Type B pancreatic cell (in vitro differentiated cells): ENCODE data around the gene CTNNA3. TPM values are rescaled to one million over a fixed set of nuclear protein-coding genes. Genes with fewer than 3 reads are reported as not detected.
"Not testable (repeated sequence)": the region's sequence is repeated elsewhere in the genome, so short reads cannot be mapped to it uniquely, and the experiment has no call there.

ENCODE experiments used
- DNase-seq: peaks from one replicate; pipeline ENCODE4 v3.0.0; 2021; ENCODE audit warnings: mixed read lengths; ENCODE audit not compliant: unreplicated experiment; ENCODE audit errors: extremely low spot score
- H3K27ac Mint-ChIP-seq: 2 replicates; pipeline ENCODE4 v1.8.0; 2021; ENCODE audit warnings: mild to moderate bottlenecking, mixed read lengths
- H3K27me3 Mint-ChIP-seq: 2 replicates; pipeline ENCODE4 v1.8.0; 2021; ENCODE audit warnings: mixed read lengths
- H3K36me3 Mint-ChIP-seq: 2 replicates; pipeline ENCODE4 v1.8.0; 2021; ENCODE audit warnings: mixed read lengths
- H3K4me1 Mint-ChIP-seq: one replicate; pipeline ENCODE4 v1.8.0; 2021; ENCODE audit warnings: mixed read lengths; ENCODE audit not compliant: unreplicated experiment
- H3K4me3 Mint-ChIP-seq: 2 replicates; pipeline ENCODE4 v1.8.0; 2021; ENCODE audit warnings: mild to moderate bottlenecking, mixed read lengths
- H3K9me3 Mint-ChIP-seq: 2 replicates; pipeline ENCODE4 v1.8.0; 2021; ENCODE audit warnings: mixed read lengths
- total RNA-seq: library from RNA; stranded (reverse); gene quantifications from 2 replicates; pipeline ENCODE4 v1.2.1, GENCODE V29; 2021; ENCODE audit warnings: low replicate concordance
- TF ChIP-seq, protein P1 (sequence below): fragments of 200-600 bp; sonication (generic); conservative IDR thresholded peaks from 2 replicates; pipeline ENCODE4 v1.5.0; 2021; ENCODE audit warnings: antibody characterized with exemption, mild to moderate bottlenecking

Gene CTNNA3
- total RNA-seq, 1 donor from 2014 or later, result 2.6 TPM

DNA sequence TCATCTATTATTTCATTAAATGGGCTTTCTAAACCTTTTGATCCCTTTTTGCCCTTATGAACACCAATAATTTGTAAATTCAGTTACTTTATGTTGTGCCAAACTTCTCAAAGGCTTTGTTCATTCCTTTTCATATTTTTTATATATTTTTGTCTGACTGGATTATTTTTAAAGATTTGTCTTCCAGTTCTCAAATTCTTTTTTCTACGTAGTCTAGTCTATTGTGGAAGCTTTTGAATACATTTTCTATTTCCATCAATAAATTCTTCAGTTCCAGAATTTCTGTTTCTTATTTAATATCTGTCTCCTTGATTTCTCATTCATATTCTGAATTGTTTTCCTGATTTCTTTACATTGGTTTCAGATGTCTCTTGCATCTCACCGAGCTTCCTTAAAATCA lies 108.2 kb downstream of the CTNNA3 start:
- H3K4me1 Mint-ChIP-seq, result no peaks in the 10 kb centered on the region
- no peak for DNase-seq
- TF ChIP-seq, protein P1, sequence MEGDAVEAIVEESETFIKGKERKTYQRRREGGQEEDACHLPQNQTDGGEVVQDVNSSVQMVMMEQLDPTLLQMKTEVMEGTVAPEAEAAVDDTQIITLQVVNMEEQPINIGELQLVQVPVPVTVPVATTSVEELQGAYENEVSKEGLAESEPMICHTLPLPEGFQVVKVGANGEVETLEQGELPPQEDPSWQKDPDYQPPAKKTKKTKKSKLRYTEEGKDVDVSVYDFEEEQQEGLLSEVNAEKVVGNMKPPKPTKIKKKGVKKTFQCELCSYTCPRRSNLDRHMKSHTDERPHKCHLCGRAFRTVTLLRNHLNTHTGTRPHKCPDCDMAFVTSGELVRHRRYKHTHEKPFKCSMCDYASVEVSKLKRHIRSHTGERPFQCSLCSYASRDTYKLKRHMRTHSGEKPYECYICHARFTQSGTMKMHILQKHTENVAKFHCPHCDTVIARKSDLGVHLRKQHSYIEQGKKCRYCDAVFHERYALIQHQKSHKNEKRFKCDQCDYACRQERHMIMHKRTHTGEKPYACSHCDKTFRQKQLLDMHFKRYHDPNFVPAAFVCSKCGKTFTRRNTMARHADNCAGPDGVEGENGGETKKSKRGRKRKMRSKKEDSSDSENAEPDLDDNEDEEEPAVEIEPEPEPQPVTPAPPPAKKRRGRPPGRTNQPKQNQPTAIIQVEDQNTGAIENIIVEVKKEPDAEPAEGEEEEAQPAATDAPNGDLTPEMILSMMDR, result no peak
- peaks cover 17% of the 10 kb centered on the region for H3K9me3 Mint-ChIP-seq
- H3K4me3 Mint-ChIP-seq, result no peak overlapping the region
- H3K36me3 Mint-ChIP-seq, result no peaks in the 10 kb centered on the region
- no peaks in the 10 kb centered on the region for H3K27me3 Mint-ChIP-seq
- no peak overlapping the region for H3K27ac Mint-ChIP-seq

DNA sequence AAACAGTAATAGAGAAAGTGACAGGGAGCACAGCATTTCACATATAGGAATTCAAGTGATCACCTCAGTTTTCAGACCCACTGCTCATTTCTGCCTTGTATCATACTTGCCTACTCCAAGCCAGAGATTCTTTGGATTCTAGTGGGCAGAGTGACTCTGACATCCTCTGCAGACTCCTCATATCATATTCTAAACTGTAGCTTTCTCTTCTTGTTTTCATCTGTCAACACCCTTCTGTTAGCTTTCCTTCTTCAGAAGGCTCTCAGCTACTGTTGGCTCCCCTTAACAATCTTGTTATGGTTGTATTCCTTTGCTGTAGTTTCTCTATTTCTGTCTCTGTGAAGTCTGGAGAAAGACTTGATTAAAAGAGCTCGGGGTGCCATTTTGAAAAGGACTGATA lies 120.5 kb downstream of the CTNNA3 start:
- no peak for DNase-seq
- Mint-ChIP-seq H3K36me3 (no peaks in the 10 kb centered on the region), H3K27me3 (no peaks in the 10 kb centered on the region), H3K4me1 (no peaks in the 10 kb centered on the region), H3K27ac (no peak overlapping the region), H3K4me3 (no peak overlapping the region), H3K9me3 (no peaks in the 10 kb centered on the region)
- TF ChIP-seq, protein P1, result no peak

DNA sequence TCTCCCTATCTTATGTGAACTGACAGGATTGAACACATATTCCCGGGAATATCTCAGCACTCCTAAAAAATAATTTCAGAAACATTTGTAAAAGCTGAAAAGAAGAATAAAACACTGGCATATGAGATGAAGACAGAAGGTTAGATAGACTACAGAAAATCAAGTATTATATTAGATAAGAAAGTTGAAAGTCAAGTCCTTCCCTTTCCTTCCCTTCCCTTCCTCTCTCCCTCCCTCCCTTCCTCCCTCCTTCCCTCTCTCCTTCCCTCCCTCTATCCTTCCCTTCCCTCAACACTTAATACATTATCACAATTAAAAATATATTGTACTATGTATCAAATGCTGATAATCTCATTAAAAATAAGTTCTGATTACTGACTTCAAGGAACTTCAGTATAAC lies 122.5 kb downstream of the CTNNA3 start:
- no peak for DNase-seq
- Mint-ChIP-seq H3K27me3 (no peaks in the 10 kb centered on the region), H3K4me1 (no peaks in the 10 kb centered on the region), H3K27ac (no peak overlapping the region), H3K4me3 (no peak overlapping the region), H3K36me3 (no peaks in the 10 kb centered on the region), H3K9me3 (no peaks in the 10 kb centered on the region)
- TF ChIP-seq, protein P1, result no peak

DNA sequence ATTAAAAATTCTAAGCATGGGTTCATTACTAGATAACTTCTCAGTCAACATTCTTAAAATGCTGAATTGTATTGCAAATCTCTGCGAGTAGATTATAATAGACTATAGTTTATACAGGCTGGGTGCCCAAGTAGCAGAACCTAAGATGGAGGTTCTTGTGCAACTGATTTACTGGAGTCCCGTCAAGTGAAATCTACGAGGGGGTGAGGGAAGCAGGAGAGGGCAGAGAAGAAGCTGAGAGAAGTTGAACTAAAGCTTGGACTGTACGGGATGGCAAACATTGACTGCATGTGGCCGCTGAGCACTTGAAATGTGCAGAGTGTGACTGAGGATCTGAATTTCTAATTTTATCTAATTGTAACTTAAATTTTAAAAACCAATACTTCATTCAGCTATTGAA lies 124.5 kb downstream of the CTNNA3 start:
- no peak overlapping the region for H3K27ac Mint-ChIP-seq
- H3K4me3 Mint-ChIP-seq, result no peak overlapping the region

DNA sequence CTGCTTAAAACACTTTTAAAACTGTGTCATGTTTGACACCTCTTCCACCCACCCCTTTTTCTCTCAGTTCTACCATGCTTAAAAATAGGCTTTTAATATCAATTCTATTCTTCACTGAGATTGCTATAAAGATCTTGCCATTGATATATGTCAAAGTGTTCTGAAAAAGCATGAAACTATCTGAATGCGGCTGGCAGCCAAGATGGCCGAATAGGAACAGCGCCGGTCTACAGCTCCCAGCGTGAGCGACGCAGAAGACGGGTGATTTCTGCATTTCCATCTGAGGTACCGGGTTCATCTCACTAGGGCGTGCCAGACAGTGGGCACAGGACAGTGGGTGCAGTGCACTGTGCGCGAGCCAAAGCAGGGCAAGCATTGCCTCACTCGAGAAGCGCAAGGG lies 137.7 kb downstream of the CTNNA3 start:
- not testable (repeated sequence) for H3K4me1 Mint-ChIP-seq, H3K9me3 Mint-ChIP-seq, DNase-seq, H3K27ac Mint-ChIP-seq, H3K36me3 Mint-ChIP-seq, H3K27me3 Mint-ChIP-seq, H3K4me3 Mint-ChIP-seq

More for the DNA sequence above, 124.5 kb downstream of the CTNNA3 start:
- no peaks in the 10 kb centered on the region for H3K36me3 Mint-ChIP-seq
- TF ChIP-seq, protein P1, result no peak
- H3K4me1 Mint-ChIP-seq, result no peaks in the 10 kb centered on the region
- H3K27me3 Mint-ChIP-seq, result no peaks in the 10 kb centered on the region
- DNase-seq, result no peak
- H3K9me3 Mint-ChIP-seq, result no peaks in the 10 kb centered on the region

DNA sequence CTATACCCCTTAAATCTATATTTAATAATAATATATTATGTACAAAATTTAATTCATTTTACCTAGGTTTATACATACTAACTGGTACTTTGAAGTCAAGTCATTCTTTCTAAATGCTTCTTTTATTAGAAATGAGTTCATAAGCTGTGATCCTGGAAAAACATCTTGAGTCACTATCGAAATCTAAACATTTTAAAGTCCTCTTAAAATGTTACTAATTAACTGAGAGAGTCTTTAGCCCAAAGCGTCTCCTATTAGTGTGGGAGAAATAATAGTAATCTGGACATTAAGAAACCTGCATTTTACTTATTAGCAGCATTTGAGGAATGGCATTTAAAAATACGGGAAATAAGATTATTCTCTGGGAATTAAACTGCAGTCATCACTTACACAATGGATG lies 142.7 kb downstream of the CTNNA3 start:
- Mint-ChIP-seq H3K9me3 (peaks cover 10% of the 10 kb centered on the region), H3K4me3 (no peak overlapping the region), H3K27me3 (no peaks in the 10 kb centered on the region), H3K36me3 (no peaks in the 10 kb centered on the region), H3K4me1 (no peaks in the 10 kb centered on the region), H3K27ac (no peak overlapping the region)
- TF ChIP-seq, protein P1, result no peak
- no peak for DNase-seq
